HCT116 (cell line): ENCODE measurements around the gene NBPF6. TPM values are rescaled to one million over a fixed set of nuclear protein-coding genes. Genes with fewer than 3 reads are reported as not detected.
"Not testable (repeated sequence)": the region's sequence is repeated elsewhere in the genome, so short reads cannot be mapped to it uniquely, and the experiment has no call there.

Experiments used
- ATAC-seq: fragments of 200-7000 bp; cut with Tn5 transposase; 2 replicates; pipeline ENCODE4 v1.9.1; 2020; ENCODE audit warnings: mild to moderate bottlenecking, moderate library complexity
- BruUV-seq: library from RNA; stranded (reverse); fragments of 400-500 nt; replicated peaks from 2 replicates; lab custom pipeline; 2021; lab: Mats Ljungman, UMichigan
- CTCF ChIA-PET: fragments of 300-600 bp; sonication (Branson Sonifier 250); formaldehyde crosslinking; loops from one replicate; lab custom pipeline; 2021; ENCODE audit warnings: antibody characterized with exemption; lab: Charles Lee
- POLR2A ChIA-PET: fragments of 300-600, 350-600 bp; sonication (Branson Sonifier 250); formaldehyde crosslinking; loops from one replicate; lab custom pipeline; 2021; ENCODE audit warnings: antibody characterized with exemption; lab: Charles Lee
- RAD21 ChIA-PET, 2 experiments: fragments of 300-600 bp; sonication (Branson Sonifier 250); formaldehyde crosslinking; loops; one replicate each; lab custom pipeline; 2023; ENCODE audit warnings: low total read pairs in 2 of 2; ENCODE audit not compliant: uncharacterized antibody in 2 of 2, unreplicated experiment in 2 of 2, low non-redundant PET in 1 of 2; lab: Charles Lee
- DNase-seq: peaks from one replicate; pipeline ENCODE4 v3.0.0-alpha.2; 2010; ENCODE audit warnings: low read depth, low spot score
- H2AFZ ChIP-seq: fragments of 200-600 bp; shearing (Covaris generic), sonication (generic); 2 replicates; pipeline ENCODE4 v1.6.1; 2017; ENCODE audit warnings: low read depth, mixed run types, mixed read lengths, antibody characterized with exemption, low read length; ENCODE audit not compliant: poor library complexity, severe bottlenecking
- H3K27ac ChIP-seq: 2 replicates; pipeline ENCODE4 v1.5.1; 2012; ENCODE audit warnings: low read depth, low read length
- H3K27me3 ChIP-seq: fragments of 200-600 bp; sonication (generic); 2 replicates; pipeline ENCODE4 v1.6.1; 2016; ENCODE audit warnings: mixed run types, low read length, mixed read lengths; ENCODE audit not compliant: insufficient read depth
- H3K36me3 ChIP-seq, 2 experiments: fragments of 200-500 bp in 1 of 2; fragments of 200-600 bp in 1 of 2; sonication (Bioruptor generic) in 1 of 2; sonication (generic) in 1 of 2; 2 replicates each; pipeline versions ENCODE4 v1.5.1 to v1.6.1; 2014 to 2016; ENCODE audit warnings: low read length in 2 of 2, inconsistent platforms in 1 of 2, mixed read lengths in 1 of 2, mixed run types in 1 of 2; ENCODE audit not compliant: insufficient read depth in 2 of 2, control insufficient read depth in 1 of 2
- H3K4me1 ChIP-seq, 2 experiments: fragments of 200-600 bp in 1 of 2; sonication (generic) in 1 of 2; 2 replicates each; pipeline versions ENCODE4 v1.5.1 to v1.6.1; 2012 to 2017; ENCODE audit warnings: low read length in 2 of 2, inconsistent platforms in 1 of 2, mild to moderate bottlenecking in 1 of 2, mixed read lengths in 1 of 2, mixed run types in 1 of 2, moderate library complexity in 1 of 2; ENCODE audit not compliant: insufficient read depth in 2 of 2, control insufficient read depth in 1 of 2
- H3K4me2 ChIP-seq: fragments of 200-600 bp; sonication (generic); 2 replicates; pipeline ENCODE4 v1.6.1; 2017; ENCODE audit warnings: mixed run types, low read length, mixed read lengths
- H3K4me3 ChIP-seq, 2 experiments: fragments of 200-600 bp in 1 of 2; sonication (generic) in 1 of 2; replicated peaks in 1 of 2; 2 replicates each; pipeline ENCODE4 v1.5.1; 2011 to 2016; ENCODE audit warnings: low read length in 2 of 2, control low read depth in 1 of 2, low read depth in 1 of 2, mild to moderate bottlenecking in 1 of 2, mixed read lengths in 1 of 2, mixed run types in 1 of 2
- H3K79me2 ChIP-seq: fragments of 200-600 bp; sonication (generic); 2 replicates; pipeline ENCODE4 v1.6.1; 2017; ENCODE audit warnings: mild to moderate bottlenecking, mixed run types, low read length, moderate library complexity, mixed read lengths; ENCODE audit not compliant: insufficient read depth
- H3K9ac ChIP-seq: fragments of 200-600 bp; sonication (generic); 2 replicates; pipeline ENCODE4 v1.6.1; 2016; ENCODE audit warnings: low read length, mixed read lengths
- H3K9me2 ChIP-seq: fragments of 200-600 bp; sonication (generic), shearing (Covaris generic); 2 replicates; pipeline ENCODE4 v1.6.1; 2017; ENCODE audit warnings: mixed run types, mild to moderate bottlenecking, moderate library complexity; ENCODE audit not compliant: insufficient read depth
- H3K9me3 ChIP-seq, 2 experiments: fragments of 200-500 bp in 1 of 2; fragments of 200-600 bp in 1 of 2; sonication (Bioruptor generic) in 1 of 2; sonication (generic) in 1 of 2; 2 replicates each; pipeline ENCODE4 v1.6.1; 2014 to 2017; ENCODE audit warnings: low read length in 2 of 2, mixed read lengths in 2 of 2, inconsistent platforms in 1 of 2, low read depth in 1 of 2, mild to moderate bottlenecking in 1 of 2, mixed run types in 1 of 2, moderate library complexity in 1 of 2; ENCODE audit not compliant: control insufficient read depth in 1 of 2, insufficient read depth in 1 of 2
- H4K20me1 ChIP-seq: fragments of 200-600 bp; sonication (generic), shearing (Covaris generic); 2 replicates; pipeline ENCODE4 v1.6.1; 2017; ENCODE audit warnings: mixed run types, mild to moderate bottlenecking, moderate library complexity; ENCODE audit not compliant: insufficient read depth
- ATF3 ChIP-seq: IDR thresholded peaks from 2 replicates; pipeline ENCODE4 v1.6.1; 2012
- CBX3 ChIP-seq: IDR thresholded peaks from 2 replicates; pipeline ENCODE4 v1.6.1; 2012; ENCODE audit warnings: low read depth
- CEBPB ChIP-seq: IDR thresholded peaks from 2 replicates; pipeline ENCODE4 v1.6.1; 2012; ENCODE audit warnings: low read depth
- EZH2 ChIP-seq: fragments of 200-600 bp; sonication (generic); IDR thresholded peaks from 2 replicates; pipeline ENCODE4 v1.6.1; 2017; ENCODE audit warnings: antibody characterized with exemption, mixed run types
- EZH2phosphoT487 ChIP-seq: fragments of 200-600 bp; IDR thresholded peaks from 2 replicates; pipeline ENCODE4 v1.6.1; 2018; ENCODE audit warnings: antibody characterized with exemption, borderline replicate concordance
- FOSL1 ChIP-seq: IDR thresholded peaks from 2 replicates; pipeline ENCODE4 v1.6.1; 2012; ENCODE audit warnings: low read depth
- JUND ChIP-seq: IDR thresholded peaks from 2 replicates; pipeline ENCODE4 v1.6.1; 2012
- SP1 ChIP-seq: IDR thresholded peaks from 2 replicates; pipeline ENCODE4 v1.6.1; 2012; ENCODE audit warnings: low read depth
- TCF7L2 ChIP-seq: IDR thresholded peaks from 2 replicates; pipeline ENCODE4 v1.7.0; 2011; ENCODE audit warnings: borderline replicate concordance, inconsistent platforms; ENCODE audit not compliant: insufficient read depth, insufficient read length; ENCODE audit errors: extremely low read depth
- ZFX ChIP-seq: fragments of 450-650 bp; IDR thresholded peaks from 2 replicates; pipeline ENCODE4 v1.6.1; 2017
- intact Hi-C: fragments of 100-400 bp; cut with micrococcal nuclease; formaldehyde crosslinking; loops from 2 replicates; pipeline ENCODE4 v1.10.0; 2022
- total RNA-seq: library from RNA; stranded (reverse); gene quantifications from one replicate; pipeline ENCODE4 v1.2.1, GENCODE V29; 2021; ENCODE audit not compliant: unreplicated experiment
- TF ChIP-seq, protein P1 (sequence below): IDR thresholded peaks from 2 replicates; pipeline ENCODE4 v1.6.1; 2011; ENCODE audit warnings: mild to moderate bottlenecking, low read length, moderate library complexity; ENCODE audit not compliant: insufficient replicate concordance; ENCODE audit errors: extremely low read depth
- TF ChIP-seq, protein P2 (sequence below): IDR thresholded peaks from 2 replicates; pipeline ENCODE4 v1.6.1; 2012
- TF ChIP-seq, protein P3 (sequence below), 3 experiments: fragments of 200-600 bp in 1 of 3; sonication (generic) in 1 of 3; IDR thresholded peaks in 2 of 3; conservative IDR thresholded peaks in 1 of 3; 2 replicates each; pipeline ENCODE4 v1.5.1; 2012 to 2017; ENCODE audit warnings: low read depth in 2 of 3, low read length in 2 of 3, antibody characterized with exemption in 1 of 3, borderline replicate concordance in 1 of 3, control low read depth in 1 of 3, mild to moderate bottlenecking in 1 of 3, mixed read lengths in 1 of 3, mixed run types in 1 of 3, moderate library complexity in 1 of 3; ENCODE audit not compliant: insufficient read depth in 1 of 3

Gene NBPF6
- total RNA-seq, 1 experiment from 2014 or later: not detected

GRCh38 chr1:108496856-108497255 lies 46.7 kb downstream of the NBPF6 start:
- H3K9me2 ChIP-seq, H3K4me2 ChIP-seq, intact Hi-C loops, H4K20me1 ChIP-seq, H2AFZ ChIP-seq, CTCF ChIA-PET, POLR2A ChIA-PET, H3K9ac ChIP-seq, H3K79me2 ChIP-seq, H3K4me1 ChIP-seq, BruUV-seq, H3K36me3 ChIP-seq, RAD21 ChIA-PET, H3K27ac ChIP-seq, DNase-seq, H3K4me3 ChIP-seq, ATAC-seq, H3K9me3 ChIP-seq, H3K27me3 ChIP-seq: not testable (repeated sequence)

- H3K27ac ChIP-seq: no peak overlapping the region
- no peak overlapping the region for H3K9ac ChIP-seq
- no peak overlapping the region for H2AFZ ChIP-seq
- POLR2A ChIA-PET: no interaction called here
- DNase-seq (no peak), ATAC-seq (no peak)
- H3K4me3 ChIP-seq: no peak overlapping the region
- intact Hi-C loops: no loop called here
- H3K36me3 ChIP-seq: no peaks in the 10 kb centered on the region
- H3K9me3 ChIP-seq: no peaks in the 10 kb centered on the region
- H3K4me1 ChIP-seq: peaks cover 4 to 14% of the 10 kb centered on the region in 2 experiments; a peak in 3 of 4 replicates
- H3K4me2 ChIP-seq: peak overlapping the region; percentile 54; the same call in 1 of the 2 replicates
- no peaks in the 10 kb centered on the region for H3K27me3 ChIP-seq
- RAD21 ChIA-PET: no interaction called here
- H3K79me2 ChIP-seq: no peaks in the 10 kb centered on the region
- H3K9me2 ChIP-seq: no peaks in the 10 kb centered on the region
- BruUV-seq: no TSS peak
- CTCF ChIA-PET: interaction anchor here (1.3 kb wide), 1 partner anchor 10 kb away, joined by 4 read pairs; no protein-coding TSS in a partner anchor
- H4K20me1 ChIP-seq: no peaks in the 10 kb centered on the region
- no peak for TF ChIP-seq EZH2phosphoT487
- no peak for TF ChIP-seq ATF3
- TF ChIP-seq FOSL1: no peak
- TF ChIP-seq EZH2: no peak
- TF ChIP-seq TCF7L2: no peak
- no peak for TF ChIP-seq JUND
- TF ChIP-seq, protein P1, sequence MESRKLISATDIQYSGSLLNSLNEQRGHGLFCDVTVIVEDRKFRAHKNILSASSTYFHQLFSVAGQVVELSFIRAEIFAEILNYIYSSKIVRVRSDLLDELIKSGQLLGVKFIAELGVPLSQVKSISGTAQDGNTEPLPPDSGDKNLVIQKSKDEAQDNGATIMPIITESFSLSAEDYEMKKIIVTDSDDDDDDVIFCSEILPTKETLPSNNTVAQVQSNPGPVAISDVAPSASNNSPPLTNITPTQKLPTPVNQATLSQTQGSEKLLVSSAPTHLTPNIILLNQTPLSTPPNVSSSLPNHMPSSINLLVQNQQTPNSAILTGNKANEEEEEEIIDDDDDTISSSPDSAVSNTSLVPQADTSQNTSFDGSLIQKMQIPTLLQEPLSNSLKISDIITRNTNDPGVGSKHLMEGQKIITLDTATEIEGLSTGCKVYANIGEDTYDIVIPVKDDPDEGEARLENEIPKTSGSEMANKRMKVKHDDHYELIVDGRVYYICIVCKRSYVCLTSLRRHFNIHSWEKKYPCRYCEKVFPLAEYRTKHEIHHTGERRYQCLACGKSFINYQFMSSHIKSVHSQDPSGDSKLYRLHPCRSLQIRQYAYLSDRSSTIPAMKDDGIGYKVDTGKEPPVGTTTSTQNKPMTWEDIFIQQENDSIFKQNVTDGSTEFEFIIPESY: no peak
- TF ChIP-seq, protein P2, sequence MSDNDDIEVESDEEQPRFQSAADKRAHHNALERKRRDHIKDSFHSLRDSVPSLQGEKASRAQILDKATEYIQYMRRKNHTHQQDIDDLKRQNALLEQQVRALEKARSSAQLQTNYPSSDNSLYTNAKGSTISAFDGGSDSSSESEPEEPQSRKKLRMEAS: no peak
- TF ChIP-seq CEBPB: no peak
- TF ChIP-seq SP1: no peak
- TF ChIP-seq ZFX: no peak
- no peak for TF ChIP-seq CBX3
- TF ChIP-seq, protein P3, sequence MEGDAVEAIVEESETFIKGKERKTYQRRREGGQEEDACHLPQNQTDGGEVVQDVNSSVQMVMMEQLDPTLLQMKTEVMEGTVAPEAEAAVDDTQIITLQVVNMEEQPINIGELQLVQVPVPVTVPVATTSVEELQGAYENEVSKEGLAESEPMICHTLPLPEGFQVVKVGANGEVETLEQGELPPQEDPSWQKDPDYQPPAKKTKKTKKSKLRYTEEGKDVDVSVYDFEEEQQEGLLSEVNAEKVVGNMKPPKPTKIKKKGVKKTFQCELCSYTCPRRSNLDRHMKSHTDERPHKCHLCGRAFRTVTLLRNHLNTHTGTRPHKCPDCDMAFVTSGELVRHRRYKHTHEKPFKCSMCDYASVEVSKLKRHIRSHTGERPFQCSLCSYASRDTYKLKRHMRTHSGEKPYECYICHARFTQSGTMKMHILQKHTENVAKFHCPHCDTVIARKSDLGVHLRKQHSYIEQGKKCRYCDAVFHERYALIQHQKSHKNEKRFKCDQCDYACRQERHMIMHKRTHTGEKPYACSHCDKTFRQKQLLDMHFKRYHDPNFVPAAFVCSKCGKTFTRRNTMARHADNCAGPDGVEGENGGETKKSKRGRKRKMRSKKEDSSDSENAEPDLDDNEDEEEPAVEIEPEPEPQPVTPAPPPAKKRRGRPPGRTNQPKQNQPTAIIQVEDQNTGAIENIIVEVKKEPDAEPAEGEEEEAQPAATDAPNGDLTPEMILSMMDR (IDR thresholded peaks at IDR 0.05 in 2 of 3, conservative IDR thresholded peaks at IDR 0.05 in 1 of 3; ENCODE audit: borderline replicate concordance in 1 of 3, insufficient read depth in 1 of 3, low read depth in 2 of 3, low read length in 2 of 3): no peak
These were observed 52.0 kb downstream of the NBPF6 start for GRCh38 chr1:108502138-108502537.
